GM18499 (cell line): Measurements from ENCODE around the gene TSPAN31.
"Not testable (repeated sequence)": the region's sequence is repeated elsewhere in the genome, so short reads cannot be mapped to it uniquely, and the experiment has no call there.

Source experiments
- ATAC-seq: cut with Tn5 transposase; IDR thresholded peaks from one replicate; pipeline ENCODE4 v1.9.1; 2021; ENCODE audit warnings: moderate number of reproducible peaks; ENCODE audit not compliant: insufficient read depth, unreplicated experiment

Gene TSPAN31

DNA sequence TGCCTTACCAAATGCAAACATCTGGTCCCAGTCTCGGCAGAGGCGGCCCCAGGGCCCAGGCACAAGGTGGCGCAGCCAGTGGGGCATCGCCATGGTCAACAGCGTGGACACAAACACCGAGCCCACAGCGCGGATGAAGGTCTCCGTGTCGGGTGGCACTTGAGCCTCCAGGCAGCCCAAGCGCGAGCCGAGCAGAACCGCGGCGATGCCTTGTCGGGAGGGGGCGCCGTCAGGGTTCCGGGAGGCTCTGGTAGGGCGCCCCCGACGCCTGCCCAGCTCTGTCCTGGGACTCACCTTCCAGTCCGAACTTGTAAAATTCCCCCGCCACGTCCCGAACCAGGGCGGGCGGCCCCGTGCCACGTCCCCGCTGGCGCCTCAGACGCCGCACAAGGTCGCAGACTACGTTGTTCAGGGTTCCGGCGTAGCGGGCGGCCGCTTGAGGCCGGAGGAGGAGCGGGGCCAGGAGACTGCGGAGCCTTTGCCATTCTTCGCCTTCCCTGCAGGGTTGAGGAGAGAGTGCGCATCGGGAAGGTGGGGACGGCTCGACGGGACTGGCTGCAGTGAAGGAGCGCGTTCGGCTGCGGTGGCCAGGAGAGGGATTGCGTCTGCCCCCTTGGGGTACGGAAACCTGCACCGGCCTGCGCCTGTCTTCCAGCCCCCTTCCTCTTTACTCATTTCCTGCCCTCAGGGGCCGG lies 20.3 kb downstream of the TSPAN31 start:
- no peak for ATAC-seq

DNA sequence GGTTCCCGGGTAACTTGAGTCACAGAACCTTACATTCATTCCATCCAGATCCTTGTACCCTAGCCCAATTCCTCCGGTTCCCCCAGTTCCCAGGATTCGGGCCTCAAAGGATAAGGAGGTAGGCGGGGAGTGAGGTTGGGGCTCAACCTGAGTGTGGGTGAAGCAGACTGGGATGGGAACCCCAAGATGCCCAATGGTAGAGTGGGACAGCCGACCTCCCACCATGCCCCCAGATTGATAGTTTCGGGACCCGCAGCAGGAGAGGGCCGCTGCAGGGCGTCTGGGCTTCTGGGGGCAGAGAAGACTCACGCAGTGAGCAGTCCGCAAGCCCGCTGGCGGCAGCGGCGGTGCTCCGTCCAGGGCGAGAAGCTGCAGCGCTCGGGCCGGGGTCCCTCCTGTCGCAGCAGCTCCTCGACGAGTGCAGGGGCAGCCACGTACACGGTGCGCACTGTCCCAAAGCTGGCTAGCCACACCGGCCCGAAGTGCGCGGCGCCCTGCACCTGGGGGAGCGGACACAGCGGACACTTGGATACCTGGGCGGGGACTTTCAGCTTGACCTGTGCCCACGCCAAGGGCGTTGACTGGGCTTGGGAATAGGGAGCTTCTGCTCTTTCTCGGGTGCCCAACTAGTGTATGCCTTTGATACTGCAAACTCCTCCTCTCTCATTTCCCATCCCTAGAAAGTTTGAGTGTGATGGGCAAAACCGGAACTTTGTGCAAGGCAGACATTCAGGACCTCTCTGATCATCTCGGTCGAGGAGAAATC lies 21.0 kb downstream of the TSPAN31 start:
- no peak for ATAC-seq

DNA sequence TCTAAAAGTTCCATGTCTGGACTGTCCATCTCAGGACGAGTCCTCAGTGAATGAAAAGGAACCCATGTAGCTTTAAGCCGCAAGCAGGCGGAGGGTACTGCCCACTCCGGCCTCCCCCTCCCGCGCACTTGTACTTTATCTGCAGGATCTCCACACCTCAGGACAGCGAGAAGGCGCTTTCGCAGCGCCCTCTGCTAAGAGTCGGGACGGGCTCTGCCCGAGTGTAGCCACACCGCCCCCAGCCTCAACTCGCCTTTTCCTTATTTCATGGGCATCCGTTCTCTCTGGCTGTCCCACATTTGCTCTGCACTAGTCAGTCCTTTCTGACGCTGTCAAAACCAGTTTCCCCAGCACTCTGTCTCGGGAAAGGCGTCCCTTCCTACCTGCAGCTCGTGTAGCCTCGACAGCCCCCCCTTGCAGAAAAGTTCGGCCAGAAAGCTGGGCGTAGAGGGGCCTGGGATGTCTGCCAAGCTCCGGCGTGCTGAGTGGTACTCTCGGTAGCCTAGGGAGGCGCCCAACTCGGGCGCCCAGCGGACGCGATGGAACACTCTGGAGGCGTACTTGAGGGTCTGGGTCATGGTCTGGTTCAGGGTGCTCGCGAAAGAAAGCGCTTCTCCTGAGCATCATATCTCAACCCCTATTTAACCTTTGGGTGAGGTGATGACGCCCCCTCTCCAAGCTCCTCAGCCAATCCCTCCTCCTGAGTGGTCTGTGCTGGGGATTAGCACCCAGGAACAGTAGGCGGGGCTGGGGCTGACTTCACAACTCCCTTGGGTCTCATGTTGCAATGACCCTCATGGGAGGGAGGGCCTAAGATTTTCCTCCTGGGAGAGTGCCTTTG lies 21.8 kb downstream of the TSPAN31 start, which contains the start of gene CYP27B1:
TSS of gene CYP27B1 (minus strand) at position 615 of the 841 bp plus-strand sequence. CDS start at position 578, 37 bp downstream.
- no peak for ATAC-seq

DNA sequence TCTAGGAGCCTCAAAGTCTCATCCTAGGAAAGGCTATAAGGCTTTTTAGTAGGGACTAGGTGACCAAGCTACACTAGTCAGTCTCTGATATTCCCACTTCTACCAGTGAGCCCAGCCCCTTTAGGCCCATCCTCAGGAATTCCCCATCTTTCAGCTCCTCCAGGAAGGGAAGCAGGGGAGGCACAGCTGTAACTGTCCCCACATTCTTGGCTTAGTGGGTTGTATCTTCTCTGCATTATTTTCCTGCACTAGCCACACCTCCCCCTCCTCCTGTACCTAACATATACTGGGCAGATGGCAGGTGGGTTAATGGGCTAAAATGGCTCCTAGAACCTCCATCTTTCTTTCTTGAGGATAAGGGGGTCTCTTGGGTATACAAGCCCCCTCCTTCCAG lies 22.5 kb downstream of the TSPAN31 start:
- no peak for ATAC-seq

DNA sequence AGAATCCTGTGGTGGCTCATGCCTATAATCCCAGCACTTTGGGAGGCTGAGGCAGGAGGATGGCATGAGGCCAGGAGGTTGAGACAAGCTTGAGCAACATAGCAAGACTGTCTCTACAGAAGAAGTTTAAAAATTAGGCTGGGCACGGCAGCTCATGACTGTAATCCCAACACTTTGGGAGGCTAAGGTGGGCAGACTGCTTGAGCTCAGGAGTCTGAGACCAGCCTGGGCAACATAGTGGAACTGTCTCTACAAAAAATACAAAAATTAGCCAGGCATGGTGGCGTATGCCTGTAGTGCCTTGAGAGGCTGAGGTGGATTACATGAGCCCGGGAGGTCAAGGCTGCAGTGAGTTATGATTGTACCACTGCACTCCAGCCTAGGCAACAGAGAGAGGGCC lies 23.0 kb downstream of the TSPAN31 start:
- no peak for ATAC-seq

DNA sequence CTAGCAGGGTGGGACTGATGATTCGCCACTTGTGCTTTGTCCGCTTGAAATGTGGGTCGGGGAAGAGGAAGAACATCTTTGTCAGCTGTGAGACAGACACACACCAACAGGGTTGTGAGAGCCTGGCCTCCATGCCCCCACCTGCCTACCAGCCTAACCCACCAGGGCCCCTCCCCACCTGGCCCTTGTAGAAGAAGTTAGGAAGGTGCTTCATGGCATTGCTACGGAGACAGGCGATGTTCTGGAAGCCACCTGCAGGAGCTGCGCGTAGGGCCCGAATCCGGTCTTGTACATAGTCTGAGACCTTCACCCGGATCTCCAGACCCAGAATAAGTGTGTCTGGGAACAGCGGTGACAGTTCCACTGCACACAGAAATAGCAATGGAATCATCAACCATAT lies 24.8 kb downstream of the TSPAN31 start:
- no peak for ATAC-seq

DNA sequence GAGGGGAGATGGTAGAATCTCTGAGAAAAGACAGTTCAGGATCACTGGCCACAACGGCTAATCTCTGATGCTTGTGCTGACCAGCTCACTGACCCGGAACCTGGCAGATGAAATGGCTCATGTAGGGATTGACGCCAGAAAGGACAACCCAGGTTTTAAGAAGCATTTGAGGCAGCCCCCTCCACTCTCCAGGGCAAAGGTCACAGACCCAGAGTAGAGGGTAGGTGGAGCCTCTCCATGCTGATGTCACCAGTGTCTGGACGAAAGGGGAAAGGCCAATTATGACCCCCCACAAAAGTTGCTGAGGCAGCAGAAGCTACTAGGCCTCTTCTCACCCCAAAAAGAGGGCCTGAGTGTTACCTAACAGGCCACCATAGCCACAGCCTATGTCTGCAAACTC lies 25.9 kb downstream of the TSPAN31 start:
- no peak for ATAC-seq

DNA sequence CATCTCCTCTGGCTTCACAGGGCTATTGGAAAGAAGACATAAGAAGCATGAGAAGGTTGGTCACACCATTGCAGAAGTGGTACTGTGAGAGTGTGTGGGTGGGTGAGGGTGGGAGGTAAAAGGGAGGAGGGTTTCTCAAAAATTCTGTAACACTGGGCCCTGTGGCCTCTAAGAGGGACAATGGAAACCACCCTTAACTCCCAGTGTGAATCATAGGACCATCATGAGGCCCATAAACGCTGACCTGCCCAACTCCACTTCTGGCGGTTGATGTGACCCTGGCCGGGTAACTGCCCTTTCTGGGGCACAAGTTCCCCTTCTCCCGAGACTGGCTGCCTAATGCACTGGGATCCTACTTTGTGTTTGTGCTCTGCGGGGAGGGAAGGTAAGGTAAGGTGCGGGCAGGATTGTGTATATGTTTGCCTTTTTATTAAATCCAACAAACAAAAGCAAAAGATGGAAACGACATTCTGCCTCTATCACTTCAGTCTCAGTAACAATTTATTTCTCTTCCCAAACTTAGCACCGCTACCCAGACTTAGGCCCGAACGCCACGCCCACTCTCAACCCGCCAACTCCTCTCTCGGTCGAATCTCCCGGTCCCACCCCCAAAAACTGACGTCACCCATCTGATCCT lies 26.5 kb downstream of the TSPAN31 start:
- ATAC-seq, result peak; percentile 48

DNA sequence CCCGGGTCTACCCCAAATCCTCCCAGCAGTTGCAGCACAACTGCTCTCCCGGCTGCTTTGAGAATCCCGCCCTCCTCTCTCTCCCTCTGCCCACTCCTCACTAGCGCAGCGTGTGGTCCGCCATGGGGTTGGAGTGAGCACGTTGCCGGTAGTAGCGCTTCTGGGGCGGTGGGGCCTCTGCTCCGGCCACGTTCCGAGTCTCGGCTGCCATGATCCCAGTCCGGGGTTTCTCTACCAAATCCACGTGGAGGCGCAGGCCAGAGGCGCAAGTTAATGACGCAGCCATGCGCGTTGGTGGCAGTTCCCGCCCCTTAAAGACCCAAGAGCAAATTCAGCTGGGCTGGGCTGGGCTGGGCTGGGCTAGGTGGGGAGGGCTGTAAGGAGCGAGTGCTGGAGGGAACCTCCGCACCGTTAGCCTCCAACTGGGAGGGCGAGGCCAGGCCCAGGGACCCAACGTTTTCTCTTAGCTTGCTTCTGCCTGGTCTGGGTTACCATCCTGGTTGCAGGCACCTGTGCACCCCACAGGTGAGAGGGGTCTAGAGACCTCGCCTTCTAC lies 27.1 kb downstream of the TSPAN31 start, which contains the start of gene METTL1:
TSS of gene METTL1 (minus strand) at position 233 of the 556 bp plus-strand sequence. CDS start at position 211, 22 bp downstream.
- peak; percentile 61 for ATAC-seq

DNA sequence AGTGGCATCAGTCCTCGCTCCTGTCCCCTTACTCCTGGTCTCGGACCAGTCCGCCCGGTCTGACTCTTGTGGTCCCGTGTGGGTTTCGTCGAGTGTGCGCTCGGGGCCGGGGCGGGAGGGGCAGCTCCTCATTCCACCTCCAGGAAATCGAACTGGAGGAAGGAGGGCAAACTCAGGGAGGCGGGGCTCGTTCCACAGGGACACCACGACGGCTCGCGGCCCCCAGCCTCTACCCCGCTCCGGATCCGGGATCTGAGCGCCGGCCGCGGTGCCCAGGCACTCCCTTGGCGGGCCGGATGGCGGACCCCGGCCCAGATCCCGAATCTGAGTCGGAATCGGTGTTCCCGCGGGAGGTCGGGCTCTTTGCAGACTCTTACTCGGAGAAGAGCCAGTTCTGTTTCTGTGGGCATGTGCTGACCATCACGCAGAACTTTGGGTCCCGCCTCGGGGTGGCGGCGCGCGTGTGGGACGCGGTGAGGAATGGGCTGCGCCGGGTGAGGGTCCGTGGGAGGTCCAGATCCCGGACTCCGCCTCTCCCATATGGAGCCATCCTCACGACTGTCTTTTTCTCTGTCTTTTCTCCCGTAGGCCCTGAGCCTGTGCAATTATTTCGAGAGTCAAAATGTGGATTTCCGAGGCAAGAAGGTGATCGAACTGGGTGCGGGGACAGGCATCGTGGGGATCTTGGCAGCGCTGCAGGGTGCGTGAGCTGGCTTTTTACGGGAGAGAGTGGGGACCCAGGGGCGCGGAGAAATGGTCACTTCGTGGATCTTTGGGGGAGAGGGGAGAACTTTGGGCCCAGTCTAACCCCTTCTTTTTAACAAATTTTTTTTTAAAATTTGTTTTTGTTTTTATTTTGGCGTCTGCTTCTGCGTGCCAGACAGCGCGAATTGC lies 27.8 kb downstream of the TSPAN31 start, which contains the start of gene EEF1AKMT3:
TSS of gene EEF1AKMT3 (plus strand) at position 186 of the 894 bp plus-strand sequence. CDS start at position 297, 111 bp downstream.
- ATAC-seq, result no peak

DNA sequence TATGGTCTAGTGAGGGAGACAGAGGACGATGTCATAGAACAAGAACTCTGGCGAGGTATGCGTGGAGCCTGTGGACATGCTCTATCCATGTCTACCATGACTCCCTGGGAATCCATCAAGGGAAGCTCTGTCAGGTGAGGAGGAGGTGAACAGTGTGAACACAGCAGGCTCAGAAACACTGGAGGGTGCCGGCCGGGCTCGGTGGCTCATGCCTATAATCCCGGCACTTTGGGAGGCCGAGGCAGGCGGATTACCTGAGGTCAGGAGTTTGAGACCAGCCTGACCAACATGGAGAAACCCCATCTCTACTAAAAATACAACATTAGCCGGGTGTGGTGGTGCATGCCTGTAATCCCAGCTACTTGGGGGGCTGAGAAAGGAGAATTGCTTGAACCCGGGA lies 29.8 kb downstream of the TSPAN31 start:
- not testable (repeated sequence) for ATAC-seq

DNA sequence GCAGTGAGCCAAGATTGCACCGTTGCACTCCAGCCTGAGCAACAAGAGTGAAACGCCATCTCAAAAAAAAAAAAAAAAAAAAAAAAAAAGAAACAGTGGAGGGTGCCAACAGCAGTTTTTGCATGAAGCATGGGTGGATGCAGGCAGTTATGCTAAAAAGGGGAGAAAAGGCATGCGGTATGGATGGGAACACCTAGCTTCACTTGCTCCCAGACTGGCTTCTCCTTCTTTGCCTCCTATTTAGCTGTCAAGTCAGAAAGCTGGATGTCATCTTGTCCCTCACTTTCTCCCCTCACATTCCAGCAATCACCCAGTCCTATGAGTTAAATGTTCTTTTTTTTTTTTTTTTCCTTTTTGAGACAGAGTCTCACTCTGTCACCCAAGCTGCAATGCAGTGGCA lies 30.2 kb downstream of the TSPAN31 start:
- ATAC-seq, result no peak

DNA sequence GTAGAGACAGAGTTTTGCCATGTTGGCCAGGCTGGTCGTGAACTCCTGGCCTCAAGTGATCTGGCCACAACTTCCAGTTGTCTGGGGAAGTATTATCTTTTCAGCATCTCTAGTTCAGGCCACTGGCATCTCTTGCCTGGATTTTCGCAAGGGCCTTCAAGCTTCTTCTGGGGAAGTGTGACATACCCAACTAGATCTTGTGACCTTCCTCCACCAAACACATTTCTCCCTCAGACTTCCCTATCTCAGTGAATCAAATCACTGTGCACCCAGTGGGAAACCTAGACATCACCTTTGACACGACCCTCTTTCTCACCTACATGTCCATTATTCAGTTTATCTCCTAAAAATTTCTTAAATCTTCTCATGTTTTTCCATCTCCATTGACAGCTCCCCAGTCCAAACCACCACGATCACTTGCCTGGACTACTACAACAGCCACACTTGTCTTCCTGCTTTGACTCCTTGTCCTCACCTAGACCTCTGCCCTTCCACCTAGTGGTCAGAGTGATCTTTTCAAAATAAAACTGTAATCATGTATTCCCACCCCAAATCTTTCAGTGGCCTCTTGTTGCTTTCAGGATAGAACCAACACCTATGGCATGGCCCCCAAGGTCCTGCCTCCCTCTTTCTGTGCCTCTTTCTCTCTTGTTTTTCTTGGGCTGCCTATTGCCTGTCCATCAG lies 30.9 kb downstream of the TSPAN31 start:
- no peak for ATAC-seq

DNA sequence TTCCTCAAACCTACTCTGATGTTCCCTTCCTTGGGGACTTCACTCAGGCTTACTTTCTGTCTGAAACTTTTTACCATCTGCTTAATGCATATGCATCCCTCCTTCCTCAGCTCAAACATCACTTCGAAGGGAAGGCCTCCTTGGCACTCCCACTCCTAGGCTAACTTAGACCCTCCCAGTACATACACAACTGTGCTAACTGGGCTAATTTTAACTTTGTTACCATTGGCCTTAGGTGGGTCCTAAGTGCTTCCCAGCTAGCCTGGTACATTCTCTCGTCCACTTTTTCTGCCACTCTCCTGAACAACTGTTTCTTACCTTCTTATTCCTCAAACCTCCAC lies 31.4 kb downstream of the TSPAN31 start:
- ATAC-seq, result no peak

DNA sequence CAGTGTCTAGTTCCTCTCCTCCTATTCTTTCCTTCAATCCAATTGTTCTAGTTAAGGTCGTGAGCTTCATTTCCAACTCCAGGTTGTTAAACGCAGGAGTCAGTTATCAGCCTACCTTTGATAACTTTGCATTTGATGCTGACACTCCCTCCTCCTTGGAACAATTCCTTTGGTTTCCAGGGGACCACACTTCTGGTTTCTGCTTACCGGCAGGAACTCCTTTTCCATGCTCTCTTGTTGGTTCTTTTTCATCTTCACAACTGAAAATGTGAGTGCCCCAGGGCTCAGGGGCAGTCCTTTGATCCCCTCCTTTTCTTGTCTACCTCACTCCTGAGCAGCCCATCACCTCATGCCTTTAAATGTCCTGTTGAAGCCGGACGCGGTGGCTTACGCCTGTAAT lies 32.5 kb downstream of the TSPAN31 start:
- ATAC-seq, result no peak

DNA sequence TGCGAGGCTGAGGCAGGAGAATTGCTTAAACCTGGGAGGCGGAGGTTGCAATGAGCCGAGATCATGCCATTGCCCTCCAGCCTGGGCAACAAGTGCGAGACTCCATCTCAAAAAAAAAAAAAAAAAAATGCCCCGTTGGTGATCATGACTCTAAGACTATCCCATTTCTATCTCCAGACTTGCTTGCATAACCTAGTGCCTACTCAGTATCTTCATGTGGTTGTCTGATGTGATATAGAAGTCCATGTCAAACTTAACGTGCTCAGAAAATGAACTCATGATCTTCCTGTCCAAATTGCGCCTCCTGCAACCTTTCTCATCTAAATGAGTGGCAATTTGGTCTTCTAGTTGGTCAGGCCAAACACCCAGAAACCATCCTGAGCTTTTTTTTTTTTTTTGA lies 33.1 kb downstream of the TSPAN31 start:
- no peak for ATAC-seq

DNA sequence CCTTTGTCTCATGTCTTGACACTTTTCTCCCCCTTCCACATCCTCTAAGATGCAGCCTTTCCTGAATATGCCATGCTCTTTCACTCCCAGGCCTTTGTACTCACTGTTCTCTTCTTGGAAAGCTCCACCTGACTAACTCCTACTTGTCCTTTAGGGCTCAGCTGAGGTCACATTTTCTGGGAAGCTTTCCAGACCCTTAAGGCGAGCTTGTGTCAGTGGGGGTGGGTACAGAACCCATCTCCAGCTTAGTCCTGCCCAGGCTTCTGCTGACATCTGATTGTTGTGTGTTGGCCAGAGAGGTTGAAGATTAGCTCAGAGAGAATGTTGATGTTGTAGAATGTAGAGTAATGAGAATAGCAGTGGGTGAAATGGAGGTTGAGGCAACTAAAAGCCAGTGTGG lies 34.9 kb downstream of the TSPAN31 start:
- ATAC-seq, result no peak

DNA sequence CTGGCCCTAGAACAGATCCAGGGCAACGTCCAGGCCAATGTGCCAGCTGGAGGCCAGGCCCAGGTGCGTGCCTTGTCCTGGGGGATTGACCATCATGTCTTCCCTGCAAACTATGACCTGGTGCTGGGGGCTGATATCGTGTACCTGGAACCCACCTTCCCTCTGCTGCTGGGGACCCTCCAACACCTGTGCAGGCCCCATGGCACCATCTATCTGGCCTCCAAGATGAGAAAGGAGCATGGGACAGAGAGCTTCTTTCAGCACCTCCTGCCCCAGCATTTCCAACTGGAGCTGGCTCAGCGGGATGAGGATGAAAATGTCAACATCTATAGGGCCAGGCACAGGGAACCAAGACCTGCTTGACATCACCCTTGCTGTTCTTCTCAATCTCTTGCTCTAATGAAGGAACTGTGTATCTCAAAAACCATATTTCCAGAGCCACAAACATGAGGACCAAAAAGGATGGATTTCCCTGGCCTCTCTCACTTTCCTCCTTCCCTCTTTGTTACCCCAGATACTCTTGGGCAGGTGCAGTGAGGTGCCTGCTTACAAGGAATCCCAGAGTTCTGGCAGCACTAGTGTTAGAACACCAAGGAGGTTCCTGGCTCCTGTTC lies 35.6 kb downstream of the TSPAN31 start:
- ATAC-seq, result no peak
